ENCODE measurements around the gene CABP7. TPM values are rescaled to one million over a fixed set of nuclear protein-coding genes. Genes with fewer than 3 reads are reported as not detected.

The CABP7 gene
- total and polyA plus RNA-seq, 10 donors, result 0.04 to 0.37 (median 0.15) TPM; not detected in 5

GRCh38 chr22:29693161-29693560 lies 26.6 kb upstream of the CABP7 start:
- Histone ChIP-seq H3K4me3 (no peak overlapping the region), H3K27me3 (replicated peaks in 1 of 7) (no peaks in the 10 kb centered on the region), H3K4me1 (peaks cover 0 to 18% (median 8%) of the 10 kb centered on the region in 6 donors), H3K27ac (no peak overlapping the region), H3K9me3 (no peaks in the 10 kb centered on the region), H3K36me3 (peaks cover 0 to 100% (median 42%) of the 10 kb centered on the region in 6 donors)
- no peak for DNase-seq
- intact Hi-C loops (cut with DNase I; ENCODE audit: low total_unique reads), result no loop called here
- 73 to 93% (median 84%) methylated on average over 8 of the region's 8 CpGs for WGBS, 5 donors
- TF ChIP-seq POLR2AphosphoS5 (IDR thresholded peaks at IDR 0.05) (no peak), POLR2A (IDR thresholded peaks at IDR 0.05) (no peak)
- TF ChIP-seq, protein P1, sequence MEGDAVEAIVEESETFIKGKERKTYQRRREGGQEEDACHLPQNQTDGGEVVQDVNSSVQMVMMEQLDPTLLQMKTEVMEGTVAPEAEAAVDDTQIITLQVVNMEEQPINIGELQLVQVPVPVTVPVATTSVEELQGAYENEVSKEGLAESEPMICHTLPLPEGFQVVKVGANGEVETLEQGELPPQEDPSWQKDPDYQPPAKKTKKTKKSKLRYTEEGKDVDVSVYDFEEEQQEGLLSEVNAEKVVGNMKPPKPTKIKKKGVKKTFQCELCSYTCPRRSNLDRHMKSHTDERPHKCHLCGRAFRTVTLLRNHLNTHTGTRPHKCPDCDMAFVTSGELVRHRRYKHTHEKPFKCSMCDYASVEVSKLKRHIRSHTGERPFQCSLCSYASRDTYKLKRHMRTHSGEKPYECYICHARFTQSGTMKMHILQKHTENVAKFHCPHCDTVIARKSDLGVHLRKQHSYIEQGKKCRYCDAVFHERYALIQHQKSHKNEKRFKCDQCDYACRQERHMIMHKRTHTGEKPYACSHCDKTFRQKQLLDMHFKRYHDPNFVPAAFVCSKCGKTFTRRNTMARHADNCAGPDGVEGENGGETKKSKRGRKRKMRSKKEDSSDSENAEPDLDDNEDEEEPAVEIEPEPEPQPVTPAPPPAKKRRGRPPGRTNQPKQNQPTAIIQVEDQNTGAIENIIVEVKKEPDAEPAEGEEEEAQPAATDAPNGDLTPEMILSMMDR (IDR thresholded peaks at IDR 0.05 in 8 of 11, conservative IDR thresholded peaks at IDR 0.05 in 3 of 11), result no peak

- no peak overlapping the region for H3K27ac ChIP-seq
- peaks cover 0 to 22% (median 10%) of the 10 kb centered on the region in 6 donors for H3K4me1 ChIP-seq
- H3K9me3 ChIP-seq, result no peaks in the 10 kb centered on the region
- TF ChIP-seq POLR2A (IDR thresholded peaks at IDR 0.05) (no peak), POLR2AphosphoS5 (IDR thresholded peaks at IDR 0.05) (no peak)
- TF ChIP-seq, protein P1 (IDR thresholded peaks at IDR 0.05 in 8 of 11, conservative IDR thresholded peaks at IDR 0.05 in 3 of 11), result no peak
- intact Hi-C loops (cut with DNase I; ENCODE audit: low total_unique reads), result no loop called here
- no peak overlapping the region for H3K4me3 ChIP-seq
- no peaks in the 10 kb centered on the region for H3K27me3 ChIP-seq (replicated peaks in 1 of 7)
- H3K36me3 ChIP-seq, result peaks cover 0 to 100% (median 42%) of the 10 kb centered on the region in 6 donors
- WGBS, 5 donors, result 76 to 85% (median 81%) methylated on average over 3 to 9 of the region's 9 CpGs
- DNase-seq, result no peak
Observed at GRCh38 chr22:29693671-29694070, 26.1 kb upstream of the CABP7 start.

GRCh38 chr22:29695129-29695926 lies 24.5 kb upstream of the CABP7 start:
- Histone ChIP-seq H3K27me3 (replicated peaks in 1 of 7) (no peaks in the 10 kb centered on the region), H3K4me1 (peaks cover 0 to 20% (median 8%) of the 10 kb centered on the region in 6 donors), H3K9me3 (no peaks in the 10 kb centered on the region), H3K27ac (no peak overlapping the region), H3K4me3 (no peak overlapping the region), H3K36me3 (peaks cover 0 to 83% (median 42%) of the 10 kb centered on the region in 6 donors)
- no peak for DNase-seq
- intact Hi-C loops (cut with DNase I; ENCODE audit: low total_unique reads), result no loop called here
- WGBS, 5 donors, result 94 to 96% (median 95%) methylated on average over 32 to 33 of the region's 33 CpGs
- TF ChIP-seq, protein P1 (IDR thresholded peaks at IDR 0.05 in 8 of 11, conservative IDR thresholded peaks at IDR 0.05 in 3 of 11), result no peak
- TF ChIP-seq POLR2A (IDR thresholded peaks at IDR 0.05) (no peak), POLR2AphosphoS5 (IDR thresholded peaks at IDR 0.05) (peak in 1 of 3 donors; percentile 11)

DNA sequence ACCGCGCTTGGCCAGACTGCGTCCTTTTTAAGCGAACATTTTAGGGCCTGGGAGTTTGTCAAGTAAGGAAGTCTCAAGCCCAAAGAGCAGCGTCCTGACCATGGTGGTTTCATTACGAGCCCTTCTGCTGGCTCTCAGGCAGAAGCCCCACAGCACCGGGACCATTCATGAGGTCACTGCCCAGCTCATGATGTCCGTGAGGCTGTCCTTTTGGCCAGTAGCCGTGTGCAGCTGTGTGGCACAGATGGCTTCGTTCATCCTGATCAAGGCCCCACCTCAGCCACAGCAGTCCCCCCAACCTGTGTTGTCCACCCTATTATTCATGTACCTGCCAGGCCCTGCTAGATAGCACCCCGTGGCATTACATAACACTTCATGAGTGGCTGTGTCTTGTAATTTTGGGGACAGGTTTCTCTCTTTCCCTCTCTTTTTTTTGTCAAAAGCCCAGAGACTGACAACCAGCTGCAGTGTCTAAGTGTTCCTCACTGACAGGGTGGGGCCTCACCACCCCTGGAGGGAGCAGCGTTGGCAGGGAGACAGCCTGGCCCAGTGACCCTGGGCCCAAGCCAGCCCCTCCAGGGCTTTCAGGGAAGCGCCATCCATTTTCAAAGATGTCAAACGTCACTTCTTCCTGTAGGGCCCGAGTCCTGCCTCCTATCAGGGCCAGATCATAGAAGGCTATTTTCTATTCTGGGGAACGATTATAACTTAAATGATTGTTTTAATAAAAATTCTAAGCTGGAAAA lies 21.8 kb upstream of the CABP7 start:
- intact Hi-C loops (cut with DNase I; ENCODE audit: low total_unique reads), result no loop called here
- 76 to 85% (median 81%) methylated on average over 14 to 16 of the region's 16 CpGs for WGBS, 5 donors

More for the DNA sequence above, 21.8 kb upstream of the CABP7 start:
- peak in 2 of 3 donors; percentile 35 to 48 for TF ChIP-seq POLR2AphosphoS5 (IDR thresholded peaks at IDR 0.05)
- TF ChIP-seq, protein P1 (IDR thresholded peaks at IDR 0.05 in 8 of 11, conservative IDR thresholded peaks at IDR 0.05 in 3 of 11), result no peak
- H3K27ac ChIP-seq, result peak overlapping the region in 5 of 8 donors; percentile 16 to 58 (median 44)
- H3K4me1 ChIP-seq, result peaks cover 0 to 39% (median 14%) of the 10 kb centered on the region in 6 donors
- no peak overlapping the region for H3K4me3 ChIP-seq
- peaks cover 0 to 56% (median 29%) of the 10 kb centered on the region in 6 donors for H3K36me3 ChIP-seq
- no peak for DNase-seq
- no peaks in the 10 kb centered on the region for H3K9me3 ChIP-seq
- H3K27me3 ChIP-seq (replicated peaks in 1 of 7), result peaks cover 0 to 9% (median 4%) of the 10 kb centered on the region in 7 donors
